Smooth muscle cell (in vitro differentiated cells): ENCODE measurements around the gene GPANK1. TPM values are rescaled to one million over a fixed set of nuclear protein-coding genes. Genes with fewer than 3 reads are reported as not detected.
A peak's percentile ranks its signal among the peaks of the same experiment; 100 is the strongest.

Experiments used
- DNase-seq: peaks from one replicate; lab custom pipeline; 2025; ENCODE audit not compliant: unreplicated experiment; lab: John Stamatoyannopoulos, UW
- H2AFZ ChIP-seq: fragments of 200-600 bp; sonication (generic); 2 replicates; pipeline ENCODE4 v1.6.0; 2016; ENCODE audit warnings: antibody characterized with exemption, low read depth, mild to moderate bottlenecking
- H3F3A ChIP-seq: fragments of 200-600 bp; sonication (generic); 2 replicates; pipeline ENCODE4 v1.6.0; 2017; ENCODE audit warnings: antibody characterized with exemption, low read depth
- H3K27ac ChIP-seq: fragments of 200-600 bp; sonication (generic); 2 replicates; pipeline ENCODE4 v1.5.1; 2016; ENCODE audit warnings: low read depth, mild to moderate bottlenecking
- H3K27me3 ChIP-seq: fragments of 200-600 bp; sonication (generic); 2 replicates; pipeline ENCODE4 v1.6.1; 2016; ENCODE audit warnings: low read depth, mild to moderate bottlenecking
- H3K36me3 ChIP-seq: fragments of 200-600 bp; sonication (generic); 2 replicates; pipeline ENCODE4 v1.5.1; 2016; ENCODE audit warnings: low read depth
- H3K4me1 ChIP-seq: fragments of 200-600 bp; sonication (generic); 2 replicates; pipeline ENCODE4 v1.5.1; 2016; ENCODE audit warnings: low read depth
- H3K4me2 ChIP-seq: fragments of 200-600 bp; sonication (generic); 2 replicates; pipeline ENCODE4 v1.6.0; 2016; ENCODE audit warnings: mild to moderate bottlenecking
- H3K4me3 ChIP-seq: fragments of 200-600 bp; sonication (generic); 2 replicates; pipeline ENCODE4 v1.5.1; 2016; ENCODE audit warnings: mild to moderate bottlenecking
- H3K79me2 ChIP-seq: fragments of 200-600 bp; sonication (generic); 2 replicates; pipeline ENCODE4 v1.6.0; 2016; ENCODE audit warnings: low read depth, mild to moderate bottlenecking
- H3K9ac ChIP-seq: fragments of 200-600 bp; sonication (generic); 2 replicates; pipeline ENCODE4 v1.6.0; 2016; ENCODE audit warnings: low read depth
- H3K9me3 ChIP-seq: fragments of 200-600 bp; sonication (generic); replicated peaks from 2 replicates; pipeline ENCODE4 v1.5.1; 2016; ENCODE audit warnings: low read depth
- H4K20me1 ChIP-seq: fragments of 200-600 bp; sonication (generic); 2 replicates; pipeline ENCODE4 v1.6.0; 2016; ENCODE audit warnings: low read depth
- CTCF ChIP-seq: fragments of 200-600 bp; sonication (generic); IDR thresholded peaks from 2 replicates; pipeline ENCODE4 v1.5.1; 2017; ENCODE audit warnings: borderline replicate concordance, mild to moderate bottlenecking, antibody characterized with exemption; ENCODE audit not compliant: insufficient read depth, poor library complexity, severe bottlenecking
- WGBS: methylation state at CpG from one replicate; pipeline ENCODE4 v1.1.7; 2016; ENCODE audit warnings: low lambda C conversion rate; 5-methylcytosine and 5-hydroxymethylcytosine counted together
- polyA plus RNA-seq: library from polyadenylated mRNA; unstranded; fragments of >200 nt; fragmentation: Nextera tagmentation; extraction: Ambion mirVana; gene quantifications from 2 replicates; pipeline ENCODE4 v1.2.1, GENCODE V29; 2016
- total RNA-seq: library from RNA; depleted of rRNA; stranded (reverse); fragments of >200 nt; gene quantifications from 2 replicates; pipeline ENCODE4 v1.2.3, GENCODE V29; 2014

The GPANK1 gene
- total and polyA plus RNA-seq, 2 experiments from 2014 or later, result 12.5 to 19.6 TPM

GRCh38 chr6:31636698-31637596, 27.9 kb downstream of the GPANK1 start:
- Histone ChIP-seq H3K79me2 (peaks cover 3% of the 10 kb centered on the region), H3K9ac (no peak overlapping the region), H3K4me3 (no peak overlapping the region), H3K36me3 (peaks cover 20% of the 10 kb centered on the region), H4K20me1 (peaks cover 40% of the 10 kb centered on the region), H3K27ac (no peak overlapping the region), H2AFZ (no peak overlapping the region), H3K27me3 (no peaks in the 10 kb centered on the region), H3F3A (peaks cover 77% of the 10 kb centered on the region), H3K4me1 (no peaks in the 10 kb centered on the region), H3K4me2 (no peak overlapping the region), H3K9me3 (no peaks in the 10 kb centered on the region)
- no peak for DNase-seq
- no peak for TF ChIP-seq CTCF
- 94% methylated on average over 22 of the region's 27 CpGs for WGBS

GRCh38 chr6:31634969-31635575, 29.7 kb downstream of the GPANK1 start:
- H3K79me2 ChIP-seq, result peaks cover 8% of the 10 kb centered on the region
- no peak for TF ChIP-seq CTCF
- DNase-seq, result no peak
- H2AFZ ChIP-seq, result no peak overlapping the region
- H3K27ac ChIP-seq, result no peak overlapping the region
- H3K27me3 ChIP-seq, result no peaks in the 10 kb centered on the region
- no peak overlapping the region for H3K4me2 ChIP-seq
- peaks cover 77% of the 10 kb centered on the region for H3F3A ChIP-seq
- H3K4me1 ChIP-seq, result no peaks in the 10 kb centered on the region
- no peaks in the 10 kb centered on the region for H3K9me3 ChIP-seq
- peaks cover 51% of the 10 kb centered on the region for H4K20me1 ChIP-seq
- H3K36me3 ChIP-seq, result peaks cover 21% of the 10 kb centered on the region
- no peak overlapping the region for H3K9ac ChIP-seq
- H3K4me3 ChIP-seq, result no peak overlapping the region
- 96% methylated on average over 11 of the region's 11 CpGs for WGBS

GRCh38 chr6:31634131-31634530, 30.7 kb downstream of the GPANK1 start:
- H3K9ac ChIP-seq, result no peak overlapping the region
- WGBS, result 82% methylated on average over 3 of the region's 3 CpGs
- DNase-seq, result no peak

More at GRCh38 chr6:31634131-31634530, 30.7 kb downstream of the GPANK1 start:
- H3K36me3 ChIP-seq, result peaks cover 21% of the 10 kb centered on the region
- H3K4me3 ChIP-seq, result no peak overlapping the region
- no peaks in the 10 kb centered on the region for H3K9me3 ChIP-seq
- H2AFZ ChIP-seq, result no peak overlapping the region
- peaks cover 69% of the 10 kb centered on the region for H3F3A ChIP-seq
- H3K79me2 ChIP-seq, result peaks cover 8% of the 10 kb centered on the region
- H3K4me1 ChIP-seq, result no peaks in the 10 kb centered on the region
- H3K4me2 ChIP-seq, result no peak overlapping the region
- TF ChIP-seq CTCF, result no peak
- no peaks in the 10 kb centered on the region for H3K27me3 ChIP-seq
- H3K27ac ChIP-seq, result peak overlapping the region; percentile 42
- peaks cover 54% of the 10 kb centered on the region for H4K20me1 ChIP-seq
